Hematopoietic multipotent progenitor cell treated with erythropoietin and hydrocortisone succinate and interleukin-3 and kit ligand, for 8 days (in vitro differentiated cells): ENCODE data around the gene PTPRH.
A peak's percentile ranks its signal among the peaks of the same experiment; 100 is the strongest.

Source experiments
- DNase-seq: peaks from one replicate; pipeline ENCODE4 v3.0.0-alpha.2; 2015

The PTPRH gene

DNA sequence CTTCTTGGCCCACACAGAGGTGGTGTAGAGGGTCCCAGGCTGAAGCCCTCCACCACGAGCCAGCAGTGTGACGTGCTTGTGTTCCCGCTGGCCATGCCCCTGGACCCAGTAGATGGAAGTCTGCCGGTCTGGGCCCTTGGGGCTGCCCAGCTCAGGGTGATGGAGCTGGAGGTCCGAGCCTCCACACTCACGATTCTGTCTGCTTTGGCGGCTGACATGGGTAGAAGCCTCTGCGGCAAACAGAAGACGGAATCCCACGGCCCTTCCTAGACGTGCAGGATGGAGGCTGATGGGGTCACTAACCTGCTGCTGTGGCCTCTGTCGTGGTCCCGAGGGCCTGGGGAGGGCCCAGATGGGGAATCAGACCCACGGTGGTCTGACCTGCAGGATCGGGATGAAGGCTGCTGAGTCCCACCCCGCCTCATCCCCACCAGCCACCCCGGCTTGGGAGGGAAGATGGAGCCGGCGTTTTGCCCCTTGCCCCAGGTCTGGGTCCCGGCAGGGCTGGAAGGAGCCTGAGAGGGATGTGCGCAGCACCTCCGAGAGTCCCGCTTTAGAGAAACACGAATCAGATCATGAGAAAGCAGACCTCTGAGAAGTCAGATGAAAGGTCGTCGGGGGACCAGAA is 14.9 kb upstream of the PTPRH start:
- DNase-seq, result no peak

DNA sequence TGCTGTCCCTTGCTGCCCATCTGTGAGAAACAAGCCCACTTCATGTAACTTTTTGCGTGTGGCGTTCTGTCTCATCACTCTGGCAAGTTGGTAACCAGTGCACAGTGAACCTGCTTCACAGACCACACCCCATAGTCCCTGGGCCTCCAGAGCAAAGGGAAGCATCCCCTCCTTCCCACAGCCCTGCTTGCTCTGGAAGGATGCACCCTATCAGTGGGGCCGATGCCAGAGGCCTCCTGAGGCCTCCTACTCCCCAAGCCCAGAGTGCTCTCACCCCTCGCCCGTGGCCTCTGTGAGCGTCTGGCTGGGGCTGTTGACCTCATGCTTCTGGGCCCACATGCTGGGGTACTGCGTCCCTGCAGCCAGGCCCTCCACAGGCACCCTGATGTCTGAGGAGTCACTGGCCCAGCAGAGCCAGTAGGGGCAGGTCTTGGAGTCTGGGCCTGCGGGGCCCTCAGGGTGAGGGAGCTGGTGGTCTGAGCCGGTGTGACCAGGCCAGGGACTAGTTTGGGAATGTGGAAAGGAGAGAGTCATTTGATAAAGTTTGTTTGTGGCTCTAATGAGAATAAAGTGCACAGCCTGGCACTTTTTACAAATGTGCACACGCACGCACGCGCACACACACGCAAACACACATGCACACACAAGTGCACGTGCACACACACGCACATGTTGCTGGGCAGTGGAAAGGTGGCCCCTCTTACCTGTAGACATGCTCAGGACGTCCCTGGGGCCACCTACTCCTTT is 14.2 kb upstream of the PTPRH start:
- no peak for DNase-seq

- peak; percentile 32 for DNase-seq
These were observed 11.2 kb upstream of the PTPRH start for GRCh38 chr19:55220525-55220924.

GRCh38 chr19:55216461-55217198 is 7.3 kb upstream of the PTPRH start:
- peak; percentile 83 for DNase-seq

DNA sequence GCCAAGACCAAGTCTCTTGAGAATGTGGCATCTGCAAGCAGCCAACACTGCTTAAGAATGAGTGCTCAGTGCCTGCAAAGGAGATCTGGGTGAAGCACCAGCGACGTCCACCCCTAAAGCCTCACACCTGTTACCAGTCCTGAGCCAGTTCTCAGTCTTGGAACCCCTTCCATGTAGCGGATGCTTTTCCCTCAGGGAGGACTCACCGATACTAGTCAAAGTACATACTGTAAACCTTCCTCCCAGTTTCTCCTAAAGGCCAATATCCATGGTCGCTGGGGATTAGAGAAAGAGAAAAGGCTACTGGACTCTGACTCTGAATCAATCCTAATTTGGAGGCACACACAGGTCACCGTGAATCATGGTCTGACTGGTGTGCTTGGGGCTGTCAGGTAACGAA is 4.2 kb upstream of the PTPRH start:
- no peak for DNase-seq

DNA sequence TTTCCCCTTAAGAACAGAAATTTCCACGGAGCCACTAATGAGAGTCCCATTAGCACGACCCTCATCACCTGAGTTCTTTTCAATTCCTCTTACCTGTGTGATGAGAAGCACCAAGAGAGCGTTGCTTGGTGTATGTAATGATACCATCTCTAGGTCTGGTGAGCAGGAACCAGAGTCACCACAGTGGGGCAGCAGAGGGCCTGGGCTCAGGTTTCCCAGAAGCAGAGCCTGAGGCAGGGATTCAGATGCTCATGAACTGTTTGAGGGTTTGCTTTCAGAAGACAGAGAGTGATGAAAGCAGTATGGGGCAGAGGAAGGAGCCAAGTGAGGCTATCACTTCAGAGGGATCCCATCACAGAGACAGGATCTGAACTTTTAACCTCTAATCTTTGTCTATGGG is 3.1 kb upstream of the PTPRH start:
- DNase-seq, result peak; percentile 58

GRCh38 chr19:55209693-55210472 is 582 bp upstream of the PTPRH start:
- DNase-seq, result no peak

GRCh38 chr19:55206664-55207500 is 2.4 kb downstream of the PTPRH start:
- peak; percentile 87 for DNase-seq

DNA sequence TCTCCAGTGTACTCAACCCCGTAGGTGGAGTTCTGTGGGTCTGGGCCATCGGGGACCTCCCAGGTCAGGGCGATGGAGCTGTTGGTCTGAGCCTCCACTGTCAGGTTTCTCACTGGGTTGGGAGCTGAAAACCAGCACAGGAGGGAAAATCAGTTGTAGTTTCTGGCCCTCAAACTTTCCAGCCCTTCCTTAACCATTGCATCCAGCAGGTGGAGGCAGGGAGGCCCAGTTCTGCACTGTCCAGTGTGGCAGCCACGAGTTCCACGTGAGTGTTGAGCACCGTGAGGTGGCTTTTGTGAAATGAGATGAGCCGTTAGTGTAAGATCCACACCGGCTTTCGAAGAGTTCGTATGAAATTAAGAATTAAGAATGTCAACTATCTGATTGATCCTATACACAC is 7.1 kb downstream of the PTPRH start:
- peak; percentile 25 for DNase-seq

DNA sequence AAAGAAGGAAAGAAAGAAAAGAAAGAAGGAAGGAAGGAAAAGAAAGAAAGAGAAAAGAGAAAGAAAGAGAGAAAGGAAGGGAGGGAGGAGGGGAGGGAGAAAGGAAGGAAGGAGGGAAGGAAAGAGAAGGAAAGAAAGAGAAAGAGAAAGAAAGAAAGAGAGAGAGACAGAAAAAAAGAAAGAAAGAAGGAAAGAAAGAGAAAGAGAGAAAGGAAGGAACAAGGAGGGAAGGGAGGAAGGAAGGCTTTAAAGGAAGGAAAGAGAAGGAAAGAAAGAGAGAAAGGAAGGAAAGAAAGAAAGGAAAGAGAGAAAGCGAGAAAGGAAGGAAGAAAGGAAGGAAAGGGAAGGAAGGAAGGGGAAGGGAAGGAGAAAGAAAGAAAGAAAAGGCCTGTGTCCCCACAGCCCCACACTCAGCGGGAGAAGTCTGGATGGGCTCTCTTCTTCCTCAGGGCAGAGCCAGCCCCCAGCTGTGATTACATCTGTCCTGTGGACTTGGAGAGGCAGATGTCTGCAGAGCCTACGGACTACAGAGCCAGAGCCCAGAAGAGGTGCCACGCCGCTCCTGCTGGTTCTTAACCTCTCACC is 9.6 kb downstream of the PTPRH start:
- DNase-seq, result no peak

GRCh38 chr19:55198651-55199050 is 10.7 kb downstream of the PTPRH start:
- DNase-seq, result no peak

DNA sequence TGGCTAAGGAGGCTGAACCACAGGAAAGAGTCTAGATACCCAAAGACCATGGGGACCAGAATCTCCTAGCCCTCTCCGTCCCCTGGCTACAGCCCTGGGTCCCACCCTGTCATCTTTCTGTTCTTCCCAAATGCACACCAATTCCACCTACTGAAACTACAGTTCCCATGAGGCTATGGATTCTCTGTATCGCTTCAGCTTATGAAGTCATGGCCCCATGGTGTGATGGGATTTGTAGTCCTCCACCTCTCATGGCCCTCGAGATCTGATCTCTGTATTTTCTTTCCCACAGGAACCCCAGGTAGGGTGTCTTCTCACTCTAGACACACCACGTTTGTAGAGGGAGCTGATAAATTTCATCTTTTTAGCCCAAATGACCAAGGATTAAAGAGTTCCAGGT is 11.8 kb downstream of the PTPRH start:
- peak; percentile 43 for DNase-seq

DNA sequence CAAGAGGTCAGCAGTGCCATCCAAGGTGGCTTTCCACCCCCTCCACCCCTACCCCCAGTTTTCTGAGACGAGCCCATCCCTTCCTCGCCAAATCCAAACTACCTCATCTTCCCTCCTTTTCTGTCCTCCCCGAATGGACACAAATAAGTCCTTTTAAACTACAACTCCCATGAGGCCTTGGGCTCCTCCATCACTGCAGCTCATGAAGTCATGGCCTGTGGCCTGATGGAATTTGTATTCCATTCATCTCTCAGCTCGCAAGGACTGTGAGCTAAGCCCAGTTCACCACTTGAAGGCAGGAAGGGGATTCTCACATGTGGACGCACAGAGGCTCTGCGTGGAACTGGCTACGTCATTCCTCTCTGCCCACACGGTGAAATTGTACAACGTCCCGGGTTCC is 12.5 kb downstream of the PTPRH start:
- DNase-seq, result no peak

GRCh38 chr19:55193481-55193880 is 15.8 kb downstream of the PTPRH start:
- DNase-seq, result no peak

DNA sequence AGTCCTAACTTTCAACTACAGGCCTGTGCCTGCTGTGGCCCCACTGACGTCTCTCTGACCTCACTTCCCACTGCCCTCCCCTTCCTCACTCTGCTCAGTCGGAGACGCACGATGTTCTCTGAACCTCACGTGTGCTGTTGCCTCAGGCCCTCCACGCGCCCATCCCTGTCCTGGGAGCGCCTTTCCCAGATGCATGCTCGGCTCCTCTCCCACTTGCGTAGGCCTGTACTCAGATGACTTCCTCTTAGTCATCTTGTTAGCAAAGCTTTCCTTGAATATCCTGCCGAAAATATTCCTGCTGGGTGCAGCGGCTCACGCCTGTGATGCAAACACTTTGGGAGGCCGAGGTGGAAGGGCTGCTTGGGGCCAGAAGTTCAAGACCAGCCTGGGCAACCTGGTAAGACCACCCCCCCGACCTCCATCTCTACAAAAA is 19.9 kb downstream of the PTPRH start:
- no peak for DNase-seq

GRCh38 chr19:55188625-55189024 is 20.7 kb downstream of the PTPRH start:
- no peak for DNase-seq

DNA sequence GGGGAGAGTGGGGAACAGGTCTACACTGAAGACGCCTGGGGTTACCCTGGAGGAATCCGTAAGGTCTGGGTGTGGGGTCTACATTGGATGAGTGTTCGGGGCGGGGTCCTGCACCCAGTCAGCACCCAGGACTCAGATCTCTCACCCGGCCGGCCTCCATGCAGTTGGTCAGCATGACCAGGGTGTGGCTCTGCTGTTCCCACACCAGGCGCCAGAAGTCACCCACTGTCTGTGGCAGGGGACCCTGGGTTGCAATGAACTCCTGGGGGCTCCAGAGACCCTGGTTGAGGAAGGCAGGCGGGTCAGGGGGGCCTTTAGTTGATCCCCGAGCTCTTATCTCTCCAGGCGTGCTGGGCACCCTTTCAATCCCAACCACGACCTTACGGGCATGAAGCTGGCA is 23.2 kb downstream of the PTPRH start:
- DNase-seq, result no peak

DNA sequence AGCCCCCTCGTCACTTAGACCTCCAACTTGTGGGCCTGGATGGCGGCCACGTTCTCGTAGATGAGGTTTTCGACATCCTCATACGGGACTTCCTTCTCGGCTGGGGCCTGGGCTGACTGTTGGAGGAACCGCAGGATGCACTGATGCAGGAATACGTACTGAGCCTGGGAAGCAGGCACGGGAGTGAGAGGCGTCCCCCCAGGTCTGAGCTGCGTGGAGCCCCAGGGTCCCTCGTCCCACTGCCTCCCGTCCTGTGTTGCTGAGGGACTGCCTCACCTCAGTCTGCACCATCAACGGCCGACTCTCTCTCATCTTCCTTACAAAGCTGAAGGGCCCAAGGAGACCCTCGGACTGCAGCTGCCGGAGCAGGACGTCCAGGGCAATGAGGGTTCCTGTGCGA is 27.6 kb downstream of the PTPRH start:
- DNase-seq, result no peak

GRCh38 chr19:55179606-55180484 is 29.5 kb downstream of the PTPRH start, which contains the start of gene SYT5:
Gene SYT5 (minus strand): TSS chr19:55180289. CDS start chr19:55179041, 1,248 bp downstream.
- peak; percentile 36 for DNase-seq

GRCh38 chr19:55178781-55179599 is 30.3 kb downstream of the PTPRH start:
- DNase-seq, result peak; percentile 81
